MG63 (cell line): ENCODE measurements around the gene CTNNA2. TPM values are rescaled to one million over a fixed set of nuclear protein-coding genes. Genes with fewer than 3 reads are reported as not detected.

ENCODE experiments used
- DNase-seq: peaks from one replicate; pipeline ENCODE4 v3.0.0-alpha.2; 2020
- H3K27me3 ChIP-seq: fragments of 250-450 bp; sonication (Bioruptor Pico); 2 replicates; pipeline ENCODE4 v1.5.1; 2020; ENCODE audit warnings: mild to moderate bottlenecking, moderate library complexity
- H3K36me3 ChIP-seq: fragments of 250-450 bp; sonication (Bioruptor Pico); 2 replicates; pipeline ENCODE4 v1.5.1; 2020; ENCODE audit warnings: mild to moderate bottlenecking, moderate library complexity
- H3K4me3 ChIP-seq: fragments of 250-450 bp; sonication (Bioruptor Pico); 2 replicates; pipeline ENCODE4 v1.5.1; 2020; ENCODE audit warnings: mild to moderate bottlenecking, moderate library complexity
- H3K9me3 ChIP-seq: fragments of 250-450 bp; sonication (Bioruptor Pico); 2 replicates; pipeline ENCODE4 v1.5.1; 2020; ENCODE audit warnings: mild to moderate bottlenecking, moderate library complexity
- total RNA-seq: library from RNA; depleted of rRNA; stranded (reverse); fragments of >200 nt; shearing (Covaris generic); gene quantifications from 2 replicates; pipeline ENCODE4 v1.2.3, GENCODE V29; 2014; ENCODE audit warnings: low replicate concordance

The CTNNA2 gene
- total RNA-seq, 1 experiment from 2014 or later: not detected

DNA sequence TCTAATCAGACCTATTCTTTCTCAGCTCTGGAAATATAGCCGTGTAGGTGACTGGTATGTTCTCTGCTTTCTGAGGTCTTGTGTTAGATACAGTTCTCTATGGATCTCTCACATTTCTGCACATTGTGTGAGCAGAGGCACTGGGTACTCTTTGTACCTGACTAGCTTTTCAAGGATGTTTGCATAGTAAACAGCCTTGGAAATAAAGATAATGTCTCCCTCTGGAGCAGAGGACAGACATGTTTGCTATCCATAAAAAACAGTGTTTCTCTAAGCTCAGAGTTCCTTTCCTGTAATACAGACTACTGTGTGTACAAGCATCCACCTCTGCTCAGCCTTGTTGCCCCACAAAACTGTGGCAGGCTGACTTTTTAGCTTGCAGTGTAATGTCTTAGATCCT, 279.2 kb downstream of the CTNNA2 start:
- Histone ChIP-seq H3K9me3 (no peaks in the 10 kb centered on the region), H3K36me3 (no peaks in the 10 kb centered on the region), H3K27me3 (no peaks in the 10 kb centered on the region), H3K4me3 (no peak overlapping the region)
- DNase-seq: no peak

DNA sequence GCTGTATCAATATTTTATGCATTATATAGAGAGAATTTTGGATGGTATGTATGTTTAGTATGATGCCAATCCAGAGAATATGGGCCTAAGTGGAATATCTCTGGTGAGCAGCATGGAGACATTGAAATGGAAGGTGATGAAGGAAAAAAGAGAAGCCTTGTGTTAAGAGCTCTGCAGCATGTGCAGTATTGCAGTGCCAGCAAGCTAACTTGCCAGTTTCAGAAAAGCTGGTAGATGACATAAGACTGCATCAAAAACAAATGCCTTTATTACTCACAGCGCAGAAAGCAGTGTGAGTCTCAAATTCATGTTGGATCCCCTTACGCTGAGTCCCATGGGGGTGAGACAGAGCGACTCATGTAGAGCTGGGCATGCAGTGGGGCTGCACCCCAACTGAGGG, 280.2 kb downstream of the CTNNA2 start:
- no peak overlapping the region for H3K4me3 ChIP-seq
- H3K27me3 ChIP-seq: no peaks in the 10 kb centered on the region
- DNase-seq: no peak
- H3K9me3 ChIP-seq: no peaks in the 10 kb centered on the region
- no peaks in the 10 kb centered on the region for H3K36me3 ChIP-seq

DNA sequence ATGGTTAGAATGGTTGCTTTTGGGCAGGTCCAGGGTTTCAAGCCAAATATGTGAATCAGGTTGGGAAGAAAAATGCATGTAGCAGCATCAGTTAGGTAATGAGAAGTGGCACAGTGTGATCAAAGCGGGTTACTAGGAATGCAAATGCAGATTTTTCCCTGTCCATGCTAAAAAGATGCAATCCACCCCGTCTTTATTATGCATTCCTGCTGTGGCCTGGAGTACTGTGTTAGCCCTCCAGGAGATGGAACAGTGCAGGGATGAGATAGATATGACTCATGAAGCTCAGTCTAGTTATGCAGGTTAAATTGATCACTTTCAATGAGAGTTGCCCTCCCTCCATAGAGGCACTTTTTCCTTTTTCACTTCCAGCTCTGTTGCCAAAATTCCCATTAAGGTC, 283.8 kb downstream of the CTNNA2 start:
- H3K36me3 ChIP-seq: no peaks in the 10 kb centered on the region
- DNase-seq: no peak
- no peak overlapping the region for H3K4me3 ChIP-seq
- H3K9me3 ChIP-seq: no peaks in the 10 kb centered on the region
- no peaks in the 10 kb centered on the region for H3K27me3 ChIP-seq

DNA sequence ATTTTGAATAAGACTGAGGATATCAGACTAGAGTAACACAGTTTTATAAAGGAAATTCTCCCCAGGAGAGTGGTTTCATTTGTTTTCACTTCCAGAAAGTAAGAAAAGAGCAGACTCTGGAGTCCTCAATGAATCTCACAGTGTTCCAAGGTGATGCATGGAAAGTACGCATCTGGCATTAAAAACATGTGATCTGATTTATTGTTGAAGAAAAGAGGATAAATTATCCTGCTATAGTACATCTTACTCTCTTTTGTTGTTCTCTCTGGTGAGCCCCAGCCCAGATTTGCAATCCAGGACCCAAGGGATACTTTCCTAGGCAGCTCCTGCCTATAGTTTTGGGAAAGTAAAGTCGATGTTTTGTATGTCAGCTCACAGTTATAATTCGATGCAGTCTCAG, 285.9 kb downstream of the CTNNA2 start:
- Histone ChIP-seq H3K4me3 (no peak overlapping the region), H3K9me3 (no peaks in the 10 kb centered on the region), H3K36me3 (no peaks in the 10 kb centered on the region), H3K27me3 (no peaks in the 10 kb centered on the region)
- no peak for DNase-seq

DNA sequence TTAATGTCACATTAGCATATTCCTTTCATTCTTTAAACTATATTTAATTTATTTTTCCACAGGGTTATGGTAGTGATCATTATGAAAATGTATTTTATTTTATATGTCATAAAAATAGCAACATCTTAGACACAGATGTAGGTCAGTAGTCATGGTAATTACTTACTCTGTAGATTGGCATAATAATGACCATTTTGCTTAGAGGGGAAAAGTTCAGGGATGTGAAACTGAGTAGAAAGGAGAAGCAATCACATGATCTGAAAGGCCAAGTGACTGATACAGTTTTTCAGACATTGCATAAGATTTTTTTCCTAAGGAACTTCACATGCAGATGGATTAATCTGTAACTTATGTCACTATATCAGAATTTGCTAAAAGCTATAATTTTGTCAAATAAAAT, 286.9 kb downstream of the CTNNA2 start:
- H3K36me3 ChIP-seq: no peaks in the 10 kb centered on the region
- no peaks in the 10 kb centered on the region for H3K9me3 ChIP-seq
- no peaks in the 10 kb centered on the region for H3K27me3 ChIP-seq
- H3K4me3 ChIP-seq: no peak overlapping the region
- no peak for DNase-seq

DNA sequence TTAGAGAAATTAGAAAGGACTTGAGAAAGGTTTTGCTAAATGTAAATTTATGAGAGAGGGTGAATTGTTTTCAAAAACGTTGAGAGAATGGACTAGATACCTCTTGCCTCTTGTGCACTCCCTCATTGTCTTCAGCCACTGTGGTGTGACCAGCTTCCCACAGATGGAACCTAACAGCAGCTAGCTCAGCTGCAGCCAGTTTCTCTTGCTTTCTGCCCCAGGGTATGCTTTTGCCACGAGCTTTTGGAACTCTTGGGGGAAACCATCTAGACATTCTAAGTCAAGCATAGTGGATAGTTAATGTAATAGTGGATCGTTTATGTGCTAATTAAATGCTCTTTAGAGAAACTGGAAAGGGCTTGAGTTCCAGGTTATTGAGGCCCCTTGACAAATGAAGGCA, 288.2 kb downstream of the CTNNA2 start:
- DNase-seq: no peak

DNA sequence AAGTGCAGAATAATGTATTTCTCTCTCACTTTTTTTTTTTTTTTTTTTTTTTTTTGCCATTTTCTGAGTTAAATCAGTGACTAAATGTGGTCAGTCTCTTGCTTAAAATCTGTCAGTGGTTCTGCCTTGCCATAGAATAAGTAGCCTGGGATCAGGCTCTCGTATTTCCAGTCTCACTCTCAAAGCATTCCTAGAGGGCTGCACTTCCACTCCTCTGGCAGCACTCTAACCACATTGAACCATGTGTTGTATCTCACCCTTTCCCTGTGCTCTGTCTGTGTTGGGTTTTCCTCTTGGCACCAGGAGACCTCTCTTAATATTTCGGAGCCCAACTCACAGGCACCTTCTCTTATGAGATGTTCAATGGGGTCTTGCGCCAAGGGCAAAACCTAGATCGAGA, 304.4 kb downstream of the CTNNA2 start:
- Histone ChIP-seq H3K27me3 (no peaks in the 10 kb centered on the region), H3K9me3 (no peaks in the 10 kb centered on the region), H3K36me3 (no peaks in the 10 kb centered on the region), H3K4me3 (no peak overlapping the region)
- DNase-seq: no peak

More for the DNA sequence above, 288.2 kb downstream of the CTNNA2 start:
- no peaks in the 10 kb centered on the region for H3K9me3 ChIP-seq
- no peaks in the 10 kb centered on the region for H3K36me3 ChIP-seq
- H3K4me3 ChIP-seq: no peak overlapping the region
- no peaks in the 10 kb centered on the region for H3K27me3 ChIP-seq

DNA sequence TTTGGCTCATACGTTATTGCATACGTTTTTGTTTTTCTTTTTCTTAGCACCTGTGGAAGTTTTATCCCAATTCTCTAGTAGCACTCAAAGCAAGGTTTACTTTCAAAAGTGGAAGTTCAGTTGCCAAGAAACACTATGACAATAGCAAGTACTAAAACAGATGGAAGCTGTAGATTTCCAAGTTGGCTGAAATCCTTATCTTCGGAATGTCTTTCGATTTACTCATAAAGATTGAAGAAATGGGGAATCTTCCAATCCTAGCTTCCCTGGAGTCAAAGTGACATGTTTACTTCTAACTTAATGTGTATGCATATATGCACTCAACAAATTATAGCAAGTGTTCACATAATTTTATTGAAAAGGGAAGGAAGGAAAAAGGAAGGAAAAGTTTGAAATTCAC, 307.4 kb downstream of the CTNNA2 start:
- Histone ChIP-seq H3K9me3 (no peaks in the 10 kb centered on the region), H3K27me3 (no peaks in the 10 kb centered on the region), H3K36me3 (no peaks in the 10 kb centered on the region), H3K4me3 (no peak overlapping the region)
- DNase-seq: no peak

DNA sequence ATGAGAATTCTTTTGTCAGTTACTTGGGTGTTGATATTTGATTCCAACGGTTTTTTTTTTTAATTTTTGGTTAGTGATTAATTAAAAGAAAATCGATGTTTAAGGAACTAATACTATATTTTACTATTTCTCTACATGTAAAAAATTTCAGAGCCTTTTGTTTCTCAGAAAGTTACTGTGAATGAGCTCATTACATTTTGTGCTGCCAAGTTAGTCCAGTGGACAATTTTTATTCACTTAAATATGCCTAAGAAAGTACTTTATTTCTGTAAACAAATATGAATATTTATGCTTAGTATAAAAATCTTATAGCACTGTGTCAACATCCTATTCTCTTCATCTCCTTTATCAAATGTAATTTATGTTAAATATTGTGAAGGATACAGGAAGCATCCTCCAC, 309.3 kb downstream of the CTNNA2 start:
- Histone ChIP-seq H3K4me3 (no peak overlapping the region), H3K36me3 (no peaks in the 10 kb centered on the region), H3K27me3 (no peaks in the 10 kb centered on the region), H3K9me3 (no peaks in the 10 kb centered on the region)
- DNase-seq: no peak

DNA sequence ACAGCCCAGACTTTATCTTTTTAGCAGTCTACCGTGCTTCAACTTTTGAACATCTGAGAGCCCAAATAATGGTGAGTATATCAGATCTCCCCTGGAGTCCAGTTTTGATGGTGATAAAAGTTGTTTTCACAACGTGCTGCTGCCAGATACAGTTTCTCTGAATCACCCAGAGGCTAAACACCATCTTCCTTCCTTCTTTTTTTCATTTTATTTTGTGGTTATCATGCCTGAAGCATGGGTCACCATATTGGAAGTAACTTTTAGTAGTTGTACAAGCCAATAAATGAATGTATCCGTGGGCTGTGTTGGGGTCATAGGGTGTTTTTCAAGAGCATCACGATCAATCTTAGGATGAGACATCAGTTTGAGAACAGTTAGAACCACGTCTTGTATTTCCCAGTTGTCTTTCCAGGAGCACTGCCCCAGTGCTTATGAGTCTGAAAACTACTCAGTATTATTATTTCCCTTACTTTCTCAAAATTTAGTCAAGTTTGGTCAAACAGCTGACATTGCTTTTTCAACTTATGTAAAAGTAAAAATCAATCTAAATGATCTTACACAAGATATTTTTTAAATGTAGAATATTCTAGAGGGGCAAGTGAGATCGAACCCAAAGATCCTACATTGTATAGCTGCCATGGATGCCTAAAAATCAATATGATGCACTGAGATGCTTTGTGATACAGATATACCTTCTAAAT, 311.4 kb downstream of the CTNNA2 start:
- no peaks in the 10 kb centered on the region for H3K36me3 ChIP-seq
- H3K27me3 ChIP-seq: no peaks in the 10 kb centered on the region
- no peak for DNase-seq
- no peak overlapping the region for H3K4me3 ChIP-seq
- no peaks in the 10 kb centered on the region for H3K9me3 ChIP-seq

DNA sequence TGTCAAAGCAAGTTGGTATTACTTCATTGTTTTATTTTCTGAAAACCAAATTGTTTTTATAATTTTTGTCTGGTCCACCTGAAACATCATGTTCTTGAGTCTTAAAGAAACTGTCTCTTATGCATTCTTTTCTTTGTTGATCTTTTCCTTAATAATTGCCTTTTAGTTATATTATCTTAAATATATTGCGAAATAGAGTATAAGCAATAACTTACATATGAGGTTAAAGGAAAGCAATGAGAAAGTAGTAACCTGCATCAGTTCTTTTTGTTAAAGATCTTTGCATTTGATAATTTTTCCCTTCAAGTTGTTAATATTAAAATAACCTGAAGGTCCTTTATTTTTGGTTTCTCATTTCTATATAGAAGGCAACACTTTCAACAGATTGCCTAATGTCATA, 315.0 kb downstream of the CTNNA2 start:
- no peak overlapping the region for H3K4me3 ChIP-seq
- no peaks in the 10 kb centered on the region for H3K9me3 ChIP-seq
- no peaks in the 10 kb centered on the region for H3K36me3 ChIP-seq
- no peaks in the 10 kb centered on the region for H3K27me3 ChIP-seq
- no peak for DNase-seq

DNA sequence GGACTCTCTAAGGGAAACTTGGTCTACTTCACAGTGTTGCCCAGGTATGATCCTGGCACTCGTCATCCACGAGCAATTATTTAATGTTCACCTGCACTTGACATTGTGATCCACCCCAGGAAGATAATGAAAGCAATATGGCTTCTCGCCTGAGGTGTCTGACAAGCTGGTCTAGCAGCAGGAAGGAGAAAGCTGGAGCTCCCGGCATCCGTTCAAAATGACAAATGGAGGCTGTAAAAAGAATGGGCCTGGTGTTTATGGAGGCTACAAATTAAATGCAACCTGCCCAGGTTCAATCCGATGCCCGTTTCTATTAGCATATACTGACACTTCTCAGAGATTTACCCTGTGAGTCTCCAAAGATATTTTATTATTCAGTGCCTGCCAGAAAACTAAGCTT, 317.6 kb downstream of the CTNNA2 start:
- Histone ChIP-seq H3K27me3 (no peaks in the 10 kb centered on the region), H3K36me3 (no peaks in the 10 kb centered on the region), H3K4me3 (no peak overlapping the region), H3K9me3 (no peaks in the 10 kb centered on the region)
- no peak for DNase-seq

DNA sequence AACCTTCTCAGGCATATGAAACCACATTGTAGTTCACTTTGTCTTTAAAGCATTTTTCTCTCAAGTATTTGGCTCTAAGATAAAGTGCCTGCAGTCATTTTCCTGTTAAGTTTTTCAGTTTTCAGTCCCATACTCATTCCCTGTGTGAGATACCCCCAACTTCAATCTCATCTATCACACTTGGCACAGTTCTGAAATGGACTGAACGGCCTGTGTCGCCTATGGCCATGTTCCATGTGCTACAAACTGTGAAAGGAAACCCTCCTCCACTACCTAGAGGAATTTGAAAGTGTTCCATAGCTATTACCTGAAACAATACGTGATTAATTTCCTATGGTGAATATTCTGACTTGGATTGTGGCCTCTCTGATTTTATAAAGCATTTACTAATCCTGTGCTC, 319.1 kb downstream of the CTNNA2 start:
- Histone ChIP-seq H3K36me3 (no peaks in the 10 kb centered on the region), H3K4me3 (no peak overlapping the region), H3K27me3 (no peaks in the 10 kb centered on the region), H3K9me3 (no peaks in the 10 kb centered on the region)
- DNase-seq: no peak

DNA sequence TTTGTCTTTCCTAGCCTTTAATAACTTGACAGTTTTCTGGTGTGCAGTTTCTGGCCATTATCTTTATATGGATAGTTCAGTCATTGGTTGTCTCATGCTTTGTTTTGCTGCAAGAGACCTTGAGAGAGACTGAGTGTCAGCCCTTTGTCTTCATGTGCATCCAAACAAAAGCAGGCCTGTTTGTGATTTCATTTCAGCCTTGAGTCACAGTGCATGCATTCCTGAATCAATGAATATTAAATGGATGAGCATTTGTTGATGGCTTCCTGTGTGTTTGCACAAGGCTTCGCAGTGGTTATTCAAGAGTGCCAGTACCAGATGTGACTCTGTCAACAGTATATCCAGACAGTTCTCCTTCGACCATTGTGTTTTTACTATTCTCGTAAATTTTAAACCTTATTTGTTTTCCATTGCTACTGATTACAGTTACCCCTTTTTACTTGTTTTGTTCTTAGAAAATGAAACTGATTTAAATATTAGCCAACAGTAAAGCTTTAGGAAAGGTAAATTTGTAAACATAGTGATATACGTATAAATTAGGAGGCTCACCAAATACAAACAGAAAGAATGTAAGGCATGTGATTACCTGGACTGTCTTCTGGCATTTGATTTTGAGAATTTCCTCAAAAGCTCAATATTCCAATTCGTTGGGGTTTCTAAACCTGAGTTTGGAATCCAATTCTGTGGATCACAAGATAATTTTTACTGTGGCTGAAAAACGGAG, 319.8 kb downstream of the CTNNA2 start:
- no peak for DNase-seq
- no peaks in the 10 kb centered on the region for H3K36me3 ChIP-seq
- no peaks in the 10 kb centered on the region for H3K9me3 ChIP-seq
- H3K4me3 ChIP-seq: no peak overlapping the region
- no peaks in the 10 kb centered on the region for H3K27me3 ChIP-seq

DNA sequence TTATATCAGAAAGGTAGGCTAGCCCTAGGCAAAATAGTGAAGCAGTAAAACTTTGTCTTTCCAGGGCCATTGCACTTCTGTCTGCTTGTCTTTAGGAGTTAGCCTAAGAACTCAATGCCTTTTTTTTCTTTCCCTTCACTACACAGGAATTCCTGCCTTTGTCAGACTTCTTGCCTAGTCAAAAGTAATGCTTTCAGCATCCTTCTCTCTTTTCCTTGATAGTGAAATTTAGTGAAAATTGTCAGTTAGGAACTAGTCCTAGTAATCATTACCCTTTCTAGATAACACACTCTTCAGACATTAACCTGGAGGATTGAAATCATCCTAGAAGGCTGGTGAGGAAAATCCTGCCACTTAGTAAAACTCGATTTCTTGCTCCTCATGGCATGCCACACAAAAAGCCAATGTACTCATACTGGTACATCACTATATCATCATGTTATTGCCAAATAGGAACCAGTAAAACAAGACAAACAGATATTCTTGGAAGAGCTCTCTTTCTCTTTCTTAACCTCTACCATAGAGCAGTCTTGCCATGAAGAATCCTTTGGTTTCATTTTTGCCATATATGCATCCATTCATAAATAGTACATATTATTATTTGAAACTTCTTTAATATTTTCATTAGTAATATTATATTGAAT, 320.5 kb downstream of the CTNNA2 start:
- H3K4me3 ChIP-seq: no peak overlapping the region
- no peaks in the 10 kb centered on the region for H3K36me3 ChIP-seq
- no peaks in the 10 kb centered on the region for H3K27me3 ChIP-seq
- H3K9me3 ChIP-seq: no peaks in the 10 kb centered on the region
- DNase-seq: no peak

DNA sequence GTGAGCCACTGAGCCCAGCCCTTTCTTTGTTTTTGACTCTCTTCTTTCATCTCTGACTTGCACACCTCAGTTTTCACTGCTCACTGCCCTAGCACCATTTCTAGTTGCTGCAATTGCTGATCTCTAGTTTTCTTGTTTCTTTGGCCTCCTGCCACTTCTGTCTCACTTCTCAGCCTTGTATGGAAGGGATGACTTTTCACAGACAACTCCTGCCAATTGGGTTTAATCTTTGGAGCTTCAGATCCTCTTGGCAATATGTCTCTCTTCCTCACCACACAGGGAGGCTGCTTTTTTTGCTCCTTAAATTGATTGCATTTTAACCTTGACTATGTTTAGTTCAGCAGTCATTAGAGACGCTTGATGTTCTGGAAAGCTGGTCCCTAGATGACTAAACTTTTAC, 323.1 kb downstream of the CTNNA2 start:
- Histone ChIP-seq H3K36me3 (no peaks in the 10 kb centered on the region), H3K27me3 (no peaks in the 10 kb centered on the region), H3K4me3 (no peak overlapping the region), H3K9me3 (no peaks in the 10 kb centered on the region)
- no peak for DNase-seq

DNA sequence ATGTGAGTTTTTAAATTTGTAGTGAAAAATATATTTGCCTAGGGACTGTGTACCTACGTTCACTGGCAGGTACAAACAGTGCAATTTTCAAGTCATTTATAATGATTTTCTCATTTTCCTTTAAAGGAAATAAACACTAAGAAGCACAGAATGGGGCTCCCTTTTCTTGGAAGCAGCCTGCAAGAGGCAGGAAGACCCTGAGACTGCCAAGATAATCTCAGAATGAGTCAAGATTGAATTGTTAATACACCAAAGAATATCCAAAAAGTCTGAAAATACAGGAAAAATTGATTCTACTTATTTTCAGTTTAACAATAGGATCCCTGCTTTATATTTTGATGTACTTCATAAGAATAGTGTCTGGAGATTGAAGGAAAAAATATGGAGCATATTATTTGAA, 331.2 kb downstream of the CTNNA2 start:
- H3K9me3 ChIP-seq: no peaks in the 10 kb centered on the region
- no peak for DNase-seq
- no peaks in the 10 kb centered on the region for H3K27me3 ChIP-seq
- no peak overlapping the region for H3K4me3 ChIP-seq
- no peaks in the 10 kb centered on the region for H3K36me3 ChIP-seq

DNA sequence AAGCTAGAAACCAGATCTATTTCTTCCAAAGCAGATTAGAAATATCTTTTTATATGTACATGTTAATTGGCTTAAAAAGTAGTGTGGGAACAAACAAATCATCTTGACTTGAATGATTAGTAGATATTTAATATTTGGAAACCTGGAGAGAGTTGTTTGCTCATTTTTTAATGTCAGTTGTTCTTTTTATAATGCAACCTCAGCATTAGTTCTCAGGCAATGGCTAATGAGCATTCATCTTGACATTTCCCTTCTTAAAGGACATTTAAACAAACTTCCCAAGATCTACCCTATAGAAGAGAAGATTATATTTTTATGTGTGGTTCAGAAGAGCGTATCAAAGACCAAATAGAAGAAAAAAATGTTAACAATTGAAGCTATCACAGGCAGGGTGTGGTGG, 334.0 kb downstream of the CTNNA2 start:
- no peak for DNase-seq
- no peak overlapping the region for H3K4me3 ChIP-seq
- H3K36me3 ChIP-seq: no peaks in the 10 kb centered on the region
- no peaks in the 10 kb centered on the region for H3K9me3 ChIP-seq
- no peaks in the 10 kb centered on the region for H3K27me3 ChIP-seq
